NCI-H1048 (cell line): Measurements from ENCODE around the gene DOCK10.

Source experiments
- DNase-seq: peaks from one replicate; lab custom pipeline; 2025; lab: John Stamatoyannopoulos, UW

Gene DOCK10

DNA sequence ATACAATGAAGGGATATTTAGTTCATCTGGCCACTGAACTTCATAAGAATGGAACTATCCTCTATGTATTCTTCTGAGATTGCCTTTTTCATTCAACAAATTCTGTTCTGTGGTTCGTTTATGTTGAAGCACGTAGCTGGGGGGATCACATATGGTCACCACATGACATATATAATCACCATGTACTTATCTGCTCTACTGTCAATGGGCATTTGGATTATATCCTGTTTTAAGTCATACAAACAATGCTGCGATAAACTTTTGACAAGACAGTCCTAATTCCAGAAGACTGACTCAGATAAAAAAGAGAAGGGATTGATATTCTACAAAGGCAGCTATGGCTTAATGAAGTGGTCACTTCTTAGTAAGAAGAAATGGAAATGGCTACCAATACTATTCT is 210.1 kb downstream of the DOCK10 start:
- no peak for DNase-seq

DNA sequence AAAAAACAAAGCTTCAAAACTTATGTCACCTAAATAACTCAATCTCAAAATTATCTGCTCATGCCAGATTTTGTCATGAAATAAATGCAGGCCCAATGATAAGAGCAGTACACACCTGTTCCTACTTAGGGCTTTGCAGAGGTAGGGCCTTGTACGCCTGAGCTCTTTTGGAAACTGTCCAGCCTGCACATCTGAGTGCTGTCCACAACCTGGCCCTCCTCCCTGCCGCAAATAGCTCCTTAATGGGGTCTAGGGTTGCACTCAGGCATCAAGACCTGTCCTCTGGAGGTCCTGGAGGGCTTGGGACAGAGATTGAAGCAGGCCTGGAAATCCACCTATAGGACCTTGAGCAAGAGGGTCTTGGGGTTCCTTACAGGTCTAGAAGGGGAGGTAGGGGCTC is 210.7 kb downstream of the DOCK10 start:
- no peak for DNase-seq

DNA sequence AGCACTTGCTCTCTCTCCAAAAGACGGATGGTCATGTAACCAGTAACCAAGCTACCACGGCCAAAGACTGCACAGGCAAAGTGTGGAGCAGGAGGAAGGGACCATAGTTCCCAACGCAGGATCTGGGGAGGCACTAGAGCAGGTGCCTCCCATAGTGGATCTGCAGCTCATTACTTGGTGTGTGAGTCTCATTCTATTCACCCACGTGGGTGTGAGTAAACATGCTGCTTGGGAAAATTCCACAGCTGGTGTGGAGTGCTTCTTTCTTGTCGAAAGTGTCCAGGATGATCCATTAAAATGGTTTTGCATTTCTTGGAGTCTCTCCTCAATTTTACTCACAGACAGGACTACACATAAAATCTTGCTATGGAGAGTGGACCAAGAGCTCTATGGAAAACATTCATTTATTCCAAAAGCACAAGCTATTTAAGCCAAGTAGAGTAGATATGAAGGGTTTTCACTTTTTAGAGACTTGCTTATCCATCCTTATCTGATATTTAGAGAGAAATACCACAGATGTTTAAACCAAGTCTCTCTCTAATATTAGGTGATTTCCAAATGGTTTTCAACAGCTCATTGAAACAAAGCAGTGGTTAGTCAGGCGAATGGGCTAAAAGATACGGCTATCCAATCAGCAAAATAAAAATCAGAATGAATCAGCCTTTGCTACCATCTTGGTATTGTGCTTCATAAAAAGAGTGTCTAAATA is 221.8 kb downstream of the DOCK10 start:
- no peak for DNase-seq

DNA sequence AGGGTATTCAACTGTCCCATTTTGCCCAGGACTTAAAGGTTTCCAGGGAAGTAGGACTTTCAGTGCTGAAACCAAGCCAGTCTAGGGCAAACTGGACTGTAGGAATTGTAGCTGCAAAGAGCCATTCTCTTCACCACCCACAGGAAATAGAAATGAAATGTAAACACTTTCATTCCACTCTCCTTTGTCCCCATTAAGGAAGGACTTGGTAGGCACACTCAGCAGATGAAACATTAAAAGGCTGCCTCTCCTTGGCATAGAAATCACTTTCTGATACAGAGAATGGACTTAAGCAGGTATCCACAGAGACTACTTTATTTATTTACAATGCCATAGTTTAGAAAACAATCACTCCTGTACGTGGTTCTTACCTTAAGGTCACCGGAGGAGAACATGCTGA is 223.2 kb downstream of the DOCK10 start:
- no peak for DNase-seq

DNA sequence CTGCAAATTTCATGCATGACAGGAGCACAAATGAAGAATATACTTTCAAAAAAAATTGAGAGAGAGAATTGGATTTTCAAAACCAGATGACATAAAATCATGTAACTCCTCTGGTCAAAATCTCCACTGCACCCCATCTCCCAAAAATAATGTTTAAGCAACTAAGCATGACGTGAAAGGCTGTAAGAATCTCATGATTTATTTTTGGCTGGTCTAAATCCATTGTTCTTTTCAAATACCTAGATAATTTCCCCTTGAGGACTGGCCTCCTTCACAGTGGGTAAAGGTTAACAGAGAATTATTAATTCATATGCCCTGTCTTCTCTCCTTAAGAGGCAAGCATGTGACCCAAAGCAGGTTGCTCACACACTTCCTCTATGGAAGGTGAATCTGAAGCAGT is 224.6 kb downstream of the DOCK10 start:
- no peak for DNase-seq

DNA sequence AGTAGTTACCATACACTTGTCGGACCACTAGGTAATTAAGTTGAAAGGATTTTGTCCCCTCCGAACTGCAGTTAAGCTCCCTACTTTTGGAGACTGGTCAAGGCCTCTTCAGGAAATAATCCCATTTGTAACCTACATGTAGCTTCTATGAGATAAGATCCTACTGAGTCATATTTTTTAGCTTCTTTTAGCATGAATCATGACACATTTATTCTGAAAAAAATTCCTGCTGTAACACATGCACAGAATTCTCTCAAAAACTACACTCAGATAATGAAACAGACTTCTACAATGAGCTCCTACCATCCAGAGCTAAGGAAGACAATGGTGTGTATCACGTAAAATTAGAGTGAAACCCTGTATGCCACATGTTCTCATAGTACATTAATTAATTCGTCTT is 225.5 kb downstream of the DOCK10 start:
- DNase-seq: no peak

DNA sequence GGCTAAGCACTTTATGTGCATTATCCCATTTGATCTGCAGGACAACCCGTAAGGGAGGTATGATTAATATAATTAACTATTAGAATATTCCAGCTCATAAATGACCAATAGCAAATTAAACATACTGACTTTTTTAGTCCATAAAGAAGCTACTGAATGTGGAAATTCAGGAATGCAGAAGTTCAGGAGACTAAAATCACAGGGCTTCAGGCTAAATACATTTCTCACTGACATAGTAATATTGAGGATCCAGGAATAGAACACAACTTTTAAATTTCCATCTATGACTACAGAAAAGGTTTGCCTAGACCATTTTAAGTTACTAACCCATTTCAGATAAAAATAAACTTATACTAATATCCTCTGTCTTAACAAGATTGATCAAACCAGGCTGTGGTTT is 228.7 kb downstream of the DOCK10 start:
- no peak for DNase-seq

DNA sequence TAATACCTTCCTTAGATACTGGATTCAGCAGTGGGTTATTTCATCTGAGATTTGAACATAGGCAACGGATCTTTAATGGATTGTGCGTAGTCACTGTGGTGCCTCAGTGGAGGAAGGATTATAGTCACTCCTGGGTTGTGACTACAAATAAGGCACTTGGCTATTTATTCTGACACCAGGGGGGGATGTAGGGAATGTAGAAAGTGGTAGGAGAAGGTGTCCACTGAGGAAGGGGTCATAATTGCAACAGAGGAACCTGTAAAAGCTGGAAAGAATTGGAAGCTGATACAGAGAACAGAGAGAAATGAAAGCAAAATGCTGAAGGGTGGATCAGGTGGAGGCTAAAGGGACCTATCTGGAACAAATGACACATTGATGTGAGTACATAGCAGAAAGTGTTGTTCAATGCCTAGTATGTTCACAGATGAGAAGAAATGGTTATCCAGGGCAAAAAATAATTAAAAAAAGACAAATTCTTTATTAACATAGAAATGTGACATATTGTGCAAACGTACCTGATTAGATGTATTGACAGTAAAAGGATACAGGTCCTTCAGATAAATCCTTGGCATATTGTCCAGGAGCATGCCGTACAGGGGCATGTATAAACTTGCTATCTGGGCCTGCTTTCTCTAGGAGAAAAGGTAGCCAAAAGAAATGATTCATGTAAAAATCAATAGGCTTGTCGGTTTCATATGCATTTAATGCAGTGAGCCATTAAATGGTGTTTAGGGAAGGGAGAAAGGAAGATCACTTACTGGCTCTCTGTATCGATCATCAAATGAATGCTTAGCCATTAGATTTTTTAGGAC is 234.9 kb downstream of the DOCK10 start:
- no peak for DNase-seq

DNA sequence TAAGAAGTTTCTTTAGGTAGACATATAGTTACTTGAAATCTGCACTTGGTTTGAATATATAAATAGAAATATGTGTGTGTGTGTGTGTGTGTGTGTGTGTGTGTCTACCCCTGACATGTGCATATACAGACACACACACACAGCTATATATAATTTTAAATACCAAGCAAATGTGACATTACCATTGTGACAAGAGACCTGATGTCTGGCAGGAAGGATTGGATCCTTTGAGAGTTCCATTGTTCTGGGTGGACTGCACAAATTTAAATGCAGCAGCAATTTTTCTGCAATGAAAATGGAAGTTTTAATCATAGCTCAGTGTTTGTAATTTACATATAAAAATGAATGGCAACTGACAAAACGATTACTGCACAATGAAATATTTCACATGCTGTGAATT is 238.3 kb downstream of the DOCK10 start:
- no peak for DNase-seq

DNA sequence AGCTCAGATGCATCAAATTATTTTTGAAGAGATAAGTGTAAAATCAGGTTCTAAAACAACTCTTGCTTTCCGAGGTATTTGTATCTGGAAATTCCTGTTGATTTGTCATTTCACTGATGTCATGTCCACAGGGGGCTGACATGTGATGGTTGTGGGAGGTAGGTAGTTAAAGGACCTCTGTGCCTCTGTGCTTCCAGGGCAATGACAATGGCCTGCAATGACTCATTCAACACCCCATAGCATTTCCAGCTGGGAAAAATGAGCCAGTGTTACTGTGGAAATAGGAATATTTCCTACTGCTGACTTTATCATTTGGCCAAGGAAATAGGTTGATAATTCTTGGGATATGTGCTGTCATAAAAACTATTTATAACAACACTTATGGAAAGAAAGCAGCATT is 239.9 kb downstream of the DOCK10 start:
- no peak for DNase-seq

DNA sequence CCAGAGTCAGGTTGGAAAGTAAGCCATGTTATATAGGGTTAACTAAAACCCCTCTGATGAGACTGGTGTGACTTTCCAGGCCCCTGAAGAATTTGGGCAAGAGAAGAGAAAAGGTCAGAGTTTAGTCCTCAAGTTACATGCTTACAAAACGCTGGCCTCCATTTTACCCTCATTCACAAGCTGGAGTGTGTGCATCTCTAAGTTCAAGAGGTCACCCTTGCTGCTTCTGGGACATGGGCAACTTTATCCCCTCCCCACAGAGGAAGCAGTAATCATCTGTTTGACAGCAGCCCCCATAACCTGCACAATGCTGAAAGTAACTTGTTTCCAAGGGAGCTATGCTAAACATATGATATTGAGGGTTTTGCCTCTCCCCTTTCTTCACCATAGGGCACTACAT is 240.9 kb downstream of the DOCK10 start:
- DNase-seq: no peak

DNA sequence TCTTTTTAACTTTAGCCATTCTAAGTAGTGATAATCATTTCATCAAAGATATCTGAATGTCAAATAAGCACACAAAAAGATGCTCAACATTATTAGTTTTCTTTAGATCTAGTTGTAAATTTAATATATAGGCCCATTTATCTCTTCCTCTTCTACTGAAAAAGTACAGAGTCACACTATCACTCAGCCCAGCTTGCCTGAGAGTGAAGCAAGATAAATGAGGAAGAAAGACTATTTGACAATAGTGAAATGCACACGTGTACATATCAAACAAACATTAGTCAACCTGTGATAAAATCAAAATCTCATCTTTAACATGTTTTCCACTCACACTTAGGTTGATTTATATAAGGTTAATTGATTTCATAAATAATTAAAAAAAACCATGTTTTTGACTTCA is 242.6 kb downstream of the DOCK10 start:
- DNase-seq: no peak

DNA sequence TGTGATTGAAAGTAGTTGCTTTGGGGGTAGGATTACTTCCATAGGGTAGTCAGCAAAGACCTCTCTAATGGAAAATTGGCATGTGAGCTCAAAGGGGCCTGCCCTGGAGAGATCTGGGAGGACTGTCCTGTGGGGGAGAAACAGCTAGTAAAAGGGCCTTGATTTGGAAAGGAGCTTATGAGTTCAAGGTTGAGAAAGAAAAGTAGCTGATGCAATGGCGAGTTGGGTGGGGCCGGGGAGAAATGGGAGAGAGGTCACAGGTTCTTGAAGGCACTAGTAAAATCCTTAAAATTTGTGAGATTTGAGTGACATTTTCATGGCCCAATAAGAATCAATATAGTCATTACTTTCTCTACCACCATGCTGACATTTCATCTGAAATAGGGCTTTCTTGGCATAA is 244.1 kb downstream of the DOCK10 start:
- no peak for DNase-seq

DNA sequence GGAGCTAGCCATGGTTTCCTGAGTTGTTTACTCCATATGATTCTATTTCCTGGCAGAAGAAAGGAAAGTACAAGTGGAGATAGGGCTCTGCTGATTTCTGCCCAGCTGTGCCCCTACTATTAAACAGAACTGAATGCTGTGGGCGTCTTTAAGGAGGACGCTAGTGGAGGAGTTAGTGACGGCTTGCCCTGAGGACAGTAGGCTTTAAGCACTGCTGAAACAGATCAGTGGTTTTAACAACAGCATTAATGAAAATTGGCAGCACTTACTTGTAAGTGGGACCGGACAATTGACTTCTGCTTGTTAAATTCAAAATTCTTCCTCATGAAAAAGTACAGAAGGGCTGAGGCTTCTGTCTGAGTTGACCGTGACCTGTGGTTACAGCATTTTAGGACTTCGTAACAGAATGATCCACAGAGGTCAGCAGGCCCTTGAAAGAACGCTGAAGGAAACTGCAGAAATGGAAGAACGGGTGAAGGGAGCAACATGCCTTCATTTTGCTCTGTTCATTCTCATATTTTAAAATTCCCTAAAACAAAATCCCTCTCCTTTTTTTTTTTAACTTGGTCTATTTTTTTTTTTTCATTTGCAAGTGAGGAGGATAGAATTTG is 245.5 kb downstream of the DOCK10 start:
- DNase-seq: no peak

DNA sequence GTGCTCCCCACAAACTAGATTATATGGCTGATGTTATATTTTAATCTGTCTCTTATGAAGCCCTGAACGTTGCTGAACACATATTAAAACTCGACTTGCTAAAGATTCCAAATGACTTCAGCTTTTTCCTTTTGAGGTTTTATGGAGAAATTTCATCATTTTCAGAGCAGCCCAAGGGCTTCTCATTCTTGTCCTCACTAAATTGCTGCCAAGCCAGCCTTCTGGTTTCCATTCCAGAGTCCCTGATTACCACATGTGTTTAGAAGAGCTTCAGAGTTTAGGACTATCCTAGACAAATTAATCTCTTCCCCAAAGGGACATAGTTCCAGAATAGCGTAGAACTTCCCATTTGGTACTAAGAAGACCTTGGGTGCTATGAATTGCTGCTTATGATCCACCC is 248.3 kb downstream of the DOCK10 start:
- DNase-seq: no peak

DNA sequence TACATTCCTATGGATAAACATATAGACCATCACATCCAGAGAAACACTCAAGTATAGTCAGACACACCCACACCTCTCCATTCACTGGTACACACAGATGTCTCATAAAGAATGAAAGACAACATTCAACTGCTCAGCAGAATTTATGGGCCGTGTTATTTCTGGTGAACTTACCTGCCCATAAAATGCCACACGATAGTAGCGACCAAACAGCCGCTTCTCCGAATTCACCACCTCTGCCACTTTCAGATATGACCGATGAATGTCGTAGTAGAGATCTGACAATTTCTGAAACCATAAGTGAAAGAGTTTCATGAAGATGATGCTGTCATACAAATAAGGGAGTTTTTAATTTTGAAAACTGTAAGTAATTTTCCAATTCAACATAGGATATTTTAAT is 255.4 kb downstream of the DOCK10 start:
- no peak for DNase-seq

DNA sequence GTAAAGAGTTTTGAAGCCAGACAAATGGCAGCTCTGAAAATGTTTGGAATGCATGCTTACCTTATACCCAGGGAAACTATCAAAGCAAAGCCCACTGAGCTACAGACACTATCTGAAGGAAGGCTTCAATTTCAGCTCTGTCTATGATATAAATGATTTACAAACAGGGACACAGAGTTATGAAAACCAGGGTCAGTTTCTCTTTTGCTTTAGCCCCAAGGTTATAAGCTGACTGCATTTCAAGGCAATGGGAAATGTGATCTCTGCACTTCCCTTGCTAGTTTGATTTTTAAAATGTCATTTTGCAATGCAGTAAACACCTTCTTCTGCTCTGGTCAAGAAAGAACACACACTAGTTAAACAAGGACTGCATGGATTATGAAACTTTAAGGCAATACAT is 260.9 kb downstream of the DOCK10 start:
- no peak for DNase-seq

DNA sequence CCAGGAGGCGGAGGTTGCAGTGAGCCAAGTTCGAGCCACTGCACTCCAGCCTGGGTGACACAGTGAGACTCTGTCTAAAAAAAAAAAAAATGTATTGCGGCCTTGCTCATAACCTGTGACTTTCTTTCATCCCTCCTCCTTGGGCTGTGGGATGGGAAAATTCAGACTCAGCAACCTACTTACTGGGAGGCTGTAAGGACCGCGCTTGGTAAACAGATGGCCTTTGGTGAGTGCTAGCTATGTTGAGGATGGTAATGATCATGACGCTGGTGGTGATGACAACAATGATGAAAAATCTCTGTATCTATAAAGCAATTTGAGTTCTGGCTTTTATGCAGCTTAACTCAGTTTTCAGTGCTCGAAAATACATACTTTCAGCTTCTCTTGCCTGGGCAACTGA is 261.4 kb downstream of the DOCK10 start:
- no peak for DNase-seq

DNA sequence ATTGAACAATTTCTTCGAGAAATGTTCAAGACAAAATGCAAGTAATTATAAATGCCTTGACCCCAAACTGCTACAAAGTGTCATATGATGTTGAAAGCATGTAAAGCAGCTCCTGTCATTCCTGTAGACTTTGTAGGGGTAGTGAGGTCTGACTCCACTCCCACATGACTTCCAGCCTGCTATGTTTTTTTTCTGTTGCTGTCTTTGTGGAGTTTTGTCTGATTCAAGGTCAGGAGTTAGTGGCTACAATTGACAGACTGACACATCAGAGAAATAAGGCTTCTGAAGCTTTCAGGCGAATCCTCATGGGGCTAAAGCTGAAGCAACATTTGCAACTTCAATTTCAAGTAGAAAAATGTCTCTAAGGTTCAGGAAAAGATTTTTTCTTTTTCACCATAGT is 262.2 kb downstream of the DOCK10 start:
- DNase-seq: no peak

DNA sequence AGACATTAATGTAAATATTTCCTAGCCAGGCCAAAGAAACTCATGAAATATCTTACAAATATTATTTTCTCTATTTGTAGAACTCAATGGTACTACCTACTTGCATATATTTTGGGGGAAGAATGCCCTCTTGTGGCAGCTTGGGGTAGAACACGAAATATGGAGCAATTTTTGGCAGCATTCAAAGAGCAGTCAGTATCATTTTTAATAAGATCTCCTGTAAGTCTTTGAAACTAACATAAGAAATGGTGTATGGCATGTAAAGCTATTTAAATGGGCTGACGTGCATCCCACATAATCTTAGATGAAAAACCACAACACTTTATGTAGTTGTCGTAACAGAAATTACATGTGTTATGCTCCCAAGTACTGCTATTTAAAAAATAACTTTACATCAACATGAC is 263.8 kb downstream of the DOCK10 start:
- DNase-seq: peak; percentile 5

DNA sequence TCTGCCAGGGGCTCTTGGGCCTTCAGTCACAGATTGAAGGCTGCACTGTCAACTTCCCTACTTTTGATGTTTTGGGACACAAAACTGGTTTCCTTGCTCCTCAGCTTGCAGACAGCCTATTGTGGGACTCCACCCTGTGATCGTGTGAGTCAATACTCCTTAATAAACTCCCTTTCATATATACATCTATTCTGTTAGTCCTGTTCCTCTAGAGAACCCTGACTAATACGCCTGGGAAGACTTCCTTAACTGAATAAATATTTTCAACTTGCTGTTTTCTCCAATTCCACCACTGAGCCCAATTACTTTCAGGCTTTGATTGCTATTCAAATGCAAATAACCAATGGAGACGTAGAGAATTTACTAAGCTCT is 264.7 kb downstream of the DOCK10 start:
- DNase-seq: no peak

DNA sequence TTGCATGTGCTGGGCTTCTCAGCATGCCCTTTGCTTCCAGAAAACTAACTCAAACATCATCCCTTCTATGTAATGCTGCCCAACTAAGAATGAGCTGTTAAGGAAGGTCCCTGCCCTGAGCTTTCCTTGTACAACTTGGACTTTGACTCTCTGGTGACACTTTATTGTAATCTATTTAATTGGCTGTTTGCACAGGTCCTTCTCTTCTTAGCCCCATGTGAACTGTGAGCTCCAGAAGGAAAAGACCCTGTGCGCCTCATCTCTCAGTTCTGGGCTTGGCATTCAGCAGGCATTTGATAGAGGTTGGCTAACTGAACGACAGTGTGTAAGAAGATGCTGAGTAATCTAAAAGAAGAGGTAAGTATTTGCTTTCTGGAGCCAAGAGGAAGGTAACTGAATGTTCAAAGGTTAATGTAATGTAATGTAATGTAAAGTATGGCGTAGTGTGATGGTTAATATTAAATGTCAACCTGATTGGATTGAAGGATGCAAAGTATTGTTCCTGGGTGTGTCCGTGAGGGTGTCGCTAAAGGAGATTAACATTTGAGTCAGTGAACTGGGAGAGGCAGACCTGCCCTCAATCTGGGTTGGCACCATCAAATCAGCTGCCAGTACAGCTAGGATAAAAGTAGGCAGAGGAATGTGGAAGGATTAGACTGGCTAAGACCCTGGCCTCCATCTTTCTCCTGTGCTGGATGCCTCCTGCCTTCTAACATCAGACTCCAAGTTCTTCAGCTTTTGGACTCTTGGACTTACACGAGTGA is 265.3 kb downstream of the DOCK10 start:
- DNase-seq: no peak

DNA sequence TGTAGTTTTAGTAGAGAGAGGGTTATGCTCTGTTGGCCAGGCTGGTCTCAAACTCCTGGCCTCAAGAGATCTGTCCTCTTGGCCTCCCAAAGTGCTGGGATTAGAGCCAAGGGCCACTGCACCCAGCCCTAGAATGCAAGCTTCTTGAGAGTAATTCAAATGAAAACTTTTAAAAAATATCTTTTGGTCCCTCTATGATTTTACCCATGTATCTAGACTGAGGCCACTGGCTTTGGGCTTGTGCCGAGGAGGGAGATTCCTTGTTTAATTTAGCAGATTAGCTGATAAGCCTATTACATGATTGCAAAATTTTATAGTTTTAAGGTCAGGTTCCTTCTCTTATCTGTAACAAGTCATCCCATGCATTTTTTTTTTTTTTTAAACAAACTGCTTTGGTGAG is 266.6 kb downstream of the DOCK10 start:
- DNase-seq: no peak
